Progenitor cell of endocrine pancreas (in vitro differentiated cells): Measurements from ENCODE around the gene PHLDA2. TPM values are rescaled to one million over a fixed set of nuclear protein-coding genes. Genes with fewer than 3 reads are reported as not detected.

ENCODE experiments used
- DNase-seq: peaks from one replicate; pipeline ENCODE4 v3.0.0; 2021; ENCODE audit warnings: low spot score; ENCODE audit not compliant: unreplicated experiment
- H3K27ac Mint-ChIP-seq: 2 replicates; pipeline ENCODE4 v1.8.0; 2021; ENCODE audit warnings: mild to moderate bottlenecking, moderate library complexity, mixed read lengths
- H3K27me3 Mint-ChIP-seq: 2 replicates; pipeline ENCODE4 v1.8.0; 2021; ENCODE audit warnings: mixed read lengths
- H3K36me3 Mint-ChIP-seq: 2 replicates; pipeline ENCODE4 v1.8.0; 2022; ENCODE audit warnings: mixed read lengths; ENCODE audit not compliant: insufficient read depth
- H3K4me1 Mint-ChIP-seq: 2 replicates; pipeline ENCODE4 v1.8.0; 2021; ENCODE audit warnings: low read depth, mixed read lengths
- H3K4me3 Mint-ChIP-seq: 2 replicates; pipeline ENCODE4 v1.8.0; 2021; ENCODE audit warnings: low read depth, mild to moderate bottlenecking, moderate library complexity, mixed read lengths
- H3K9me3 Mint-ChIP-seq: 2 replicates; pipeline ENCODE4 v1.8.0; 2021; ENCODE audit warnings: low read depth, mixed read lengths
- CTCF ChIP-seq: fragments of 200-600 bp; sonication (generic); IDR thresholded peaks from one replicate; pipeline ENCODE4 v1.5.0; 2021; ENCODE audit warnings: antibody characterized with exemption, mild to moderate bottlenecking; ENCODE audit not compliant: unreplicated experiment
- total RNA-seq: library from RNA; stranded (reverse); gene quantifications from 2 replicates; pipeline ENCODE4 v1.2.1, GENCODE V29; 2021

Gene PHLDA2
- total RNA-seq, 1 donor from 2014 or later: 1.2 TPM

- no peaks in the 10 kb centered on the region for H3K4me1 Mint-ChIP-seq
- no peak for DNase-seq
- no peaks in the 10 kb centered on the region for H3K9me3 Mint-ChIP-seq
- H3K4me3 Mint-ChIP-seq: no peak overlapping the region
- TF ChIP-seq CTCF: no peak
- peaks cover 7% of the 10 kb centered on the region for H3K27me3 Mint-ChIP-seq
- H3K36me3 Mint-ChIP-seq: no peaks in the 10 kb centered on the region
- no peak overlapping the region for H3K27ac Mint-ChIP-seq
Measured at GRCh38 chr11:2921742-2922493, 7.3 kb downstream of the PHLDA2 start.

GRCh38 chr11:2921261-2921660 lies 8.0 kb downstream of the PHLDA2 start:
- peaks cover under 1% of the 10 kb centered on the region for H3K27me3 Mint-ChIP-seq
- H3K4me1 Mint-ChIP-seq: no peaks in the 10 kb centered on the region
- no peak overlapping the region for H3K4me3 Mint-ChIP-seq
- no peaks in the 10 kb centered on the region for H3K36me3 Mint-ChIP-seq
- no peak overlapping the region for H3K27ac Mint-ChIP-seq
- DNase-seq: no peak
- H3K9me3 Mint-ChIP-seq: no peaks in the 10 kb centered on the region
- TF ChIP-seq CTCF: no peak

- Mint-ChIP-seq H3K36me3 (no peaks in the 10 kb centered on the region), H3K4me1 (no peaks in the 10 kb centered on the region), H3K4me3 (no peak overlapping the region), H3K27ac (no peak overlapping the region), H3K9me3 (no peaks in the 10 kb centered on the region), H3K27me3 (peaks cover under 1% of the 10 kb centered on the region)
- no peak for DNase-seq
- TF ChIP-seq CTCF: no peak
Measured at GRCh38 chr11:2920343-2920742, 8.9 kb downstream of the PHLDA2 start.

- Mint-ChIP-seq H3K27ac (no peak overlapping the region), H3K36me3 (no peaks in the 10 kb centered on the region), H3K4me3 (no peak overlapping the region), H3K9me3 (no peaks in the 10 kb centered on the region), H3K27me3 (peaks cover 3% of the 10 kb centered on the region), H3K4me1 (no peaks in the 10 kb centered on the region)
- no peak for TF ChIP-seq CTCF
- DNase-seq: no peak
Measured at GRCh38 chr11:2919837-2920236, 9.4 kb downstream of the PHLDA2 start.

GRCh38 chr11:2919188-2919587 lies 10.0 kb downstream of the PHLDA2 start:
- Mint-ChIP-seq H3K27ac (no peak overlapping the region), H3K27me3 (peaks cover 3% of the 10 kb centered on the region), H3K4me3 (no peak overlapping the region), H3K9me3 (no peaks in the 10 kb centered on the region), H3K36me3 (no peaks in the 10 kb centered on the region), H3K4me1 (no peaks in the 10 kb centered on the region)
- TF ChIP-seq CTCF: no peak
- DNase-seq: no peak
